NCI-H146 treated with DMSO at 0.1 percent for 48 hours (cell line): ENCODE measurements around the gene ALDH2.
A peak's percentile ranks its signal among the peaks of the same experiment; 100 is the strongest.
"Not testable (repeated sequence)": the region's sequence is repeated elsewhere in the genome, so short reads cannot be mapped to it uniquely, and the experiment has no call there.

ENCODE experiments used
- DNase-seq: peaks from one replicate; lab custom pipeline; 2025; ENCODE audit not compliant: unreplicated experiment; lab: John Stamatoyannopoulos, UW

ALDH2 gene

GRCh38 chr12:111785651-111786050 lies 18.9 kb downstream of the ALDH2 start:
- DNase-seq: no peak

GRCh38 chr12:111788178-111788654 lies 21.5 kb downstream of the ALDH2 start:
- DNase-seq: peak; percentile 9

GRCh38 chr12:111789779-111790178 lies 23.0 kb downstream of the ALDH2 start:
- no peak for DNase-seq

- DNase-seq: no peak
These were observed 24.8 kb downstream of the ALDH2 start for GRCh38 chr12:111791507-111791906.

GRCh38 chr12:111792155-111792855 lies 25.6 kb downstream of the ALDH2 start:
- no peak for DNase-seq

GRCh38 chr12:111792856-111793235 lies 26.1 kb downstream of the ALDH2 start:
- DNase-seq: no peak

GRCh38 chr12:111798182-111798581 lies 31.4 kb downstream of the ALDH2 start:
- DNase-seq: no peak

- no peak for DNase-seq
These were observed 33.0 kb downstream of the ALDH2 start for GRCh38 chr12:111799758-111800157.

GRCh38 chr12:111803038-111803626 lies 36.4 kb downstream of the ALDH2 start:
- DNase-seq: no peak

GRCh38 chr12:111803851-111804250 lies 37.1 kb downstream of the ALDH2 start:
- no peak for DNase-seq

GRCh38 chr12:111806304-111806703 lies 39.6 kb downstream of the ALDH2 start:
- no peak for DNase-seq

GRCh38 chr12:111807232-111807631 lies 40.5 kb downstream of the ALDH2 start:
- DNase-seq: no peak

- DNase-seq: peak; percentile 64
These were observed 46.4 kb downstream of the ALDH2 start for GRCh38 chr12:111812881-111813741.

GRCh38 chr12:111816065-111816615 lies 49.4 kb downstream of the ALDH2 start:
- no peak for DNase-seq

GRCh38 chr12:111816898-111817297 lies 50.2 kb downstream of the ALDH2 start:
- DNase-seq: not testable (repeated sequence)

GRCh38 chr12:111818340-111818739 lies 51.6 kb downstream of the ALDH2 start:
- DNase-seq: no peak

GRCh38 chr12:111819191-111820158 lies 52.7 kb downstream of the ALDH2 start:
- peak; percentile 82 for DNase-seq

GRCh38 chr12:111820828-111821227 lies 54.1 kb downstream of the ALDH2 start:
- not testable (repeated sequence) for DNase-seq

- DNase-seq: no peak
These were observed 56.2 kb downstream of the ALDH2 start for GRCh38 chr12:111822886-111823285.

- DNase-seq: no peak
These were observed 57.2 kb downstream of the ALDH2 start for GRCh38 chr12:111823891-111824290.
